ENCODE measurements around the gene TCF20. TPM values are rescaled to one million over a fixed set of nuclear protein-coding genes. Genes with fewer than 3 reads are reported as not detected.

Gene TCF20
- total RNA-seq, 2 experiments from 2014 or later = 58.7 to 58.9 TPM

GRCh38 chr22:42279425-42280020 is 9.1 kb upstream of the TCF20 start:
- Mint-ChIP-seq H3K4me1 (ENCODE audit: low read depth) (peaks cover 2% of the 10 kb centered on the region), H3K27ac (no peak overlapping the region), H3K4me3 (no peak overlapping the region), H3K27me3 (peaks cover 14% of the 10 kb centered on the region), H3K36me3 (ENCODE audit: low read depth) (no peaks in the 10 kb centered on the region), H3K9me3 (no peaks in the 10 kb centered on the region)
- DNase-seq (no peak), ATAC-seq (no peak)
- CTCF ChIA-PET = no interaction called here
- POLR2A ChIA-PET = interaction anchor here (0.7 to 1.0 kb wide), 2 partner anchors 11 to 339 kb away, joined by 3 read pairs; no protein-coding TSS in a partner anchor
- intact Hi-C loops (cut with micrococcal nuclease) = no loop called here
- TF ChIP-seq CTCF (IDR thresholded peaks at IDR 0.05) = no peak

GRCh38 chr22:42277988-42278776 is 7.7 kb upstream of the TCF20 start:
- POLR2A ChIA-PET = interaction anchor here (0.9 to 1.0 kb wide), 2 partner anchors 18 to 115 kb away, joined by 3 read pairs; no protein-coding TSS in a partner anchor
- Mint-ChIP-seq H3K27ac (no peak overlapping the region), H3K4me3 (no peak overlapping the region), H3K36me3 (ENCODE audit: low read depth) (no peaks in the 10 kb centered on the region), H3K9me3 (no peaks in the 10 kb centered on the region), H3K4me1 (ENCODE audit: low read depth) (no peaks in the 10 kb centered on the region), H3K27me3 (peaks cover 9% of the 10 kb centered on the region)
- no peak for TF ChIP-seq CTCF (IDR thresholded peaks at IDR 0.05)
- ATAC-seq (no peak), DNase-seq (no peak)
- intact Hi-C loops (cut with micrococcal nuclease) = no loop called here
- CTCF ChIA-PET = no interaction called here

- peaks cover 4% of the 10 kb centered on the region for H3K27me3 Mint-ChIP-seq
- no peak for TF ChIP-seq CTCF (IDR thresholded peaks at IDR 0.05)
- DNase-seq = no peak
- H3K9me3 Mint-ChIP-seq = no peaks in the 10 kb centered on the region
- H3K27ac Mint-ChIP-seq = no peak overlapping the region
- ChIA-PET POLR2A (interaction anchor here (0.9 to 1.0 kb wide), 2 partner anchors 17 to 114 kb away, joined by 3 read pairs; no protein-coding TSS in a partner anchor), CTCF (no interaction called here)
- no peaks in the 10 kb centered on the region for H3K36me3 Mint-ChIP-seq (ENCODE audit: low read depth)
- no peak overlapping the region for H3K4me3 Mint-ChIP-seq
- ATAC-seq = no peak
- no peaks in the 10 kb centered on the region for H3K4me1 Mint-ChIP-seq (ENCODE audit: low read depth)
- intact Hi-C loops (cut with micrococcal nuclease) = no loop called here
These were observed 6.8 kb upstream of the TCF20 start for GRCh38 chr22:42277232-42277753.

- no peak for TF ChIP-seq CTCF (IDR thresholded peaks at IDR 0.05)
- ATAC-seq (no peak), DNase-seq (no peak)
- Mint-ChIP-seq H3K36me3 (ENCODE audit: low read depth) (no peaks in the 10 kb centered on the region), H3K4me1 (ENCODE audit: low read depth) (peaks cover 4% of the 10 kb centered on the region), H3K27ac (no peak overlapping the region), H3K9me3 (no peaks in the 10 kb centered on the region), H3K4me3 (no peak overlapping the region), H3K27me3 (no peaks in the 10 kb centered on the region)
- ChIA-PET CTCF (no interaction called here), POLR2A (interaction anchor here (0.8 kb wide), 1 partner anchor 16 kb away, joined by 4 read pairs; no protein-coding TSS in a partner anchor)
- intact Hi-C loops (cut with micrococcal nuclease) = no loop called here
These were observed 5.5 kb upstream of the TCF20 start for GRCh38 chr22:42275970-42276369.

- Mint-ChIP-seq H3K27ac (no peak overlapping the region), H3K27me3 (no peaks in the 10 kb centered on the region), H3K9me3 (no peaks in the 10 kb centered on the region), H3K4me3 (no peak overlapping the region), H3K4me1 (ENCODE audit: low read depth) (peaks cover 4% of the 10 kb centered on the region), H3K36me3 (ENCODE audit: low read depth) (no peaks in the 10 kb centered on the region)
- no peak for ATAC-seq
- intact Hi-C loops (cut with micrococcal nuclease) = no loop called here
- no peak for TF ChIP-seq CTCF (IDR thresholded peaks at IDR 0.05)
- DNase-seq = no peak
- ChIA-PET POLR2A (interaction anchor here (0.8 kb wide), 1 partner anchor 15 kb away, joined by 4 read pairs; no protein-coding TSS in a partner anchor), CTCF (interaction anchor here (1.3 kb wide), 1 partner anchor 12 kb away, joined by 5 read pairs; no protein-coding TSS in a partner anchor)
These were observed 4.7 kb upstream of the TCF20 start for GRCh38 chr22:42275176-42275575.

Measured in activated CD8-positive, alpha-beta T cell treated with anti-CD3 and anti-CD28 coated beads for 36 hours (primary cell).